SK-N-SH treated with all-trans-retinoic acid at 6 μM for 48 hours (cell line): ENCODE data around the gene EFNB1.

ENCODE experiments used
- ATAC-seq: fragments of 200-7000 bp; cut with Tn5 transposase; 3 replicates; pipeline ENCODE4 v1.9.1; 2020; ENCODE audit warnings: mild to moderate bottlenecking, moderate library complexity
- BACH2 ChIP-seq: fragments of 250-450 bp; sonication (Bioruptor Pico); IDR thresholded peaks from 2 replicates; pipeline ENCODE4 v1.9.0; 2021; ENCODE audit warnings: mild to moderate bottlenecking, borderline replicate concordance
- CSDC2 ChIP-seq: fragments of 250-450 bp; sonication (Bioruptor Pico); IDR thresholded peaks from 2 replicates; pipeline ENCODE4 v1.5.0; 2020; ENCODE audit warnings: mild to moderate bottlenecking, moderate library complexity
- ESRRG ChIP-seq: fragments of 250-450 bp; sonication (Bioruptor Pico); IDR thresholded peaks from 2 replicates; pipeline ENCODE4 v1.6.1; 2021; ENCODE audit warnings: mild to moderate bottlenecking
- GLIS3 ChIP-seq: fragments of 250-450 bp; sonication (Bioruptor Pico); IDR thresholded peaks from 2 replicates; pipeline ENCODE4 v1.5.0; 2020; ENCODE audit warnings: mild to moderate bottlenecking, moderate library complexity
- ISL1 ChIP-seq: fragments of 250-450 bp; sonication (Bioruptor Pico); IDR thresholded peaks from 2 replicates; pipeline ENCODE4 v2.1.2; 2022; ENCODE audit warnings: mild to moderate bottlenecking, moderate library complexity
- OSR1 ChIP-seq: fragments of 250-450 bp; sonication (Bioruptor Pico); IDR thresholded peaks from 2 replicates; pipeline ENCODE4 v1.8.0; 2022; ENCODE audit warnings: moderate library complexity, mild to moderate bottlenecking, inconsistent platforms
- PPARA ChIP-seq: fragments of 250-450 bp; sonication (Bioruptor Pico); IDR thresholded peaks from 2 replicates; pipeline ENCODE4 v1.5.0; 2020; ENCODE audit warnings: mild to moderate bottlenecking, borderline replicate concordance
- RARB ChIP-seq: fragments of 250-450 bp; sonication (Bioruptor Pico); IDR thresholded peaks from 2 replicates; pipeline ENCODE4 v1.8.0; 2021; ENCODE audit warnings: mild to moderate bottlenecking, moderate library complexity
- SNAI2 ChIP-seq: fragments of 250-450 bp; sonication (Bioruptor Pico); IDR thresholded peaks from 2 replicates; pipeline ENCODE4 v1.5.0; 2020; ENCODE audit warnings: mild to moderate bottlenecking, moderate library complexity
- TCF4 ChIP-seq: fragments of 250-450 bp; sonication (Bioruptor Pico); IDR thresholded peaks from 2 replicates; pipeline ENCODE4 v1.8.0; 2021; ENCODE audit warnings: mild to moderate bottlenecking, moderate library complexity, borderline replicate concordance
- TOX ChIP-seq: fragments of 250-450 bp; sonication (Bioruptor Pico); IDR thresholded peaks from 2 replicates; pipeline ENCODE4 v1.8.0; 2021; ENCODE audit warnings: mild to moderate bottlenecking, moderate library complexity, borderline replicate concordance
- ZC3H10 ChIP-seq: fragments of 250-450 bp; sonication (Bioruptor Pico); IDR thresholded peaks from 2 replicates; pipeline ENCODE4 v1.5.1; 2021; ENCODE audit warnings: mild to moderate bottlenecking, moderate library complexity
- ZFP3 ChIP-seq: fragments of 250-450 bp; sonication (Bioruptor Pico); IDR thresholded peaks from 2 replicates; pipeline ENCODE4 v1.5.0; 2020; ENCODE audit warnings: mild to moderate bottlenecking, moderate library complexity
- ZFP30 ChIP-seq: fragments of 450-650 bp; formaldehyde crosslinking; IDR thresholded peaks from 2 replicates; pipeline ENCODE4 v1.5.0; 2022; ENCODE audit warnings: mild to moderate bottlenecking, moderate library complexity
- ZNF565 ChIP-seq: fragments of 450-650 bp; formaldehyde crosslinking; conservative IDR thresholded peaks from 2 replicates; pipeline ENCODE4 v1.5.0; 2020; ENCODE audit warnings: low read depth, mild to moderate bottlenecking, moderate library complexity
- ZNF70 ChIP-seq: fragments of 450-650 bp; formaldehyde crosslinking; IDR thresholded peaks from 2 replicates; pipeline ENCODE4 v1.5.0; 2020; ENCODE audit warnings: mild to moderate bottlenecking, moderate library complexity
- ZNF8 ChIP-seq: fragments of 450-650 bp; formaldehyde crosslinking; IDR thresholded peaks from 2 replicates; pipeline ENCODE4 v1.5.0; 2020; ENCODE audit warnings: mild to moderate bottlenecking, moderate library complexity
- TF ChIP-seq, protein P1 (sequence below): fragments of 250-450 bp; sonication (Bioruptor Pico); IDR thresholded peaks from 2 replicates; pipeline ENCODE4 v1.5.1; 2021; ENCODE audit warnings: mild to moderate bottlenecking, moderate library complexity
- TF ChIP-seq, protein P2 (sequence below): fragments of 250-450 bp; sonication (Bioruptor Pico); IDR thresholded peaks from 2 replicates; pipeline ENCODE4 v1.5.0; 2020; ENCODE audit warnings: mild to moderate bottlenecking, moderate library complexity
- TF ChIP-seq, protein P3 (sequence below): fragments of 250-450 bp; sonication (Bioruptor Pico); IDR thresholded peaks from 2 replicates; pipeline ENCODE4 v1.5.1; 2020; ENCODE audit warnings: low read depth, mild to moderate bottlenecking, moderate library complexity

EFNB1 gene

DNA sequence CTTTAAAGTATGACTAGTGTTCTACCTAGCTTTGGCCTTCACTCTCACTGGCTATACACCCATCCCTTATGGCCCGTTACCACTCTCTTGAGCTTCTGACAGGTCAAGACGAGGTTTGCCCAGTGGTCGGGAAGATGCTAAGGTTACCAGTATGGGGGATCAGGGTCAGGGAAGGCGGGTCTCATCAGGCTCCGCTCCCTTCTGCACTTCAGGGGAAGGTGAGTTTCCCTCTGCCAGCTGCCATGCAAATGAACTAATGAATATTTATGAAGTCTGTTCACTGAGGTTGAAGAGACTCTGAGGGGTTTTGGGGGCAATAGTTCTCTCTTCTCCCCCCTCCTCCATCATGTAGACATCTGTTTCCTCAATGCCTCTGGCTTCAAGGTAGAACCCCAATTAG lies 6.6 kb downstream of the EFNB1 start:
- no peak for ATAC-seq
- no peak for TF ChIP-seq ZNF70 (CRISPR knock-in tag)
- TF ChIP-seq TOX (CRISPR knock-in tag), result no peak
- TF ChIP-seq, protein P1, sequence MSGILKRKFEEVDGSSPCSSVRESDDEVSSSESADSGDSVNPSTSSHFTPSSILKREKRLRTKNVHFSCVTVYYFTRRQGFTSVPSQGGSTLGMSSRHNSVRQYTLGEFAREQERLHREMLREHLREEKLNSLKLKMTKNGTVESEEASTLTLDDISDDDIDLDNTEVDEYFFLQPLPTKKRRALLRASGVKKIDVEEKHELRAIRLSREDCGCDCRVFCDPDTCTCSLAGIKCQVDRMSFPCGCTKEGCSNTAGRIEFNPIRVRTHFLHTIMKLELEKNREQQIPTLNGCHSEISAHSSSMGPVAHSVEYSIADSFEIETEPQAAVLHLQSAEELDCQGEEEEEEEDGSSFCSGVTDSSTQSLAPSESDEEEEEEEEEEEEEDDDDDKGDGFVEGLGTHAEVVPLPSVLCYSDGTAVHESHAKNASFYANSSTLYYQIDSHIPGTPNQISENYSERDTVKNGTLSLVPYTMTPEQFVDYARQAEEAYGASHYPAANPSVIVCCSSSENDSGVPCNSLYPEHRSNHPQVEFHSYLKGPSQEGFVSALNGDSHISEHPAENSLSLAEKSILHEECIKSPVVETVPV (CRISPR knock-in tag), result no peak
- no peak for TF ChIP-seq ZFP30 (CRISPR knock-in tag)
- no peak for TF ChIP-seq PPARA (CRISPR knock-in tag)
- TF ChIP-seq, protein P2, sequence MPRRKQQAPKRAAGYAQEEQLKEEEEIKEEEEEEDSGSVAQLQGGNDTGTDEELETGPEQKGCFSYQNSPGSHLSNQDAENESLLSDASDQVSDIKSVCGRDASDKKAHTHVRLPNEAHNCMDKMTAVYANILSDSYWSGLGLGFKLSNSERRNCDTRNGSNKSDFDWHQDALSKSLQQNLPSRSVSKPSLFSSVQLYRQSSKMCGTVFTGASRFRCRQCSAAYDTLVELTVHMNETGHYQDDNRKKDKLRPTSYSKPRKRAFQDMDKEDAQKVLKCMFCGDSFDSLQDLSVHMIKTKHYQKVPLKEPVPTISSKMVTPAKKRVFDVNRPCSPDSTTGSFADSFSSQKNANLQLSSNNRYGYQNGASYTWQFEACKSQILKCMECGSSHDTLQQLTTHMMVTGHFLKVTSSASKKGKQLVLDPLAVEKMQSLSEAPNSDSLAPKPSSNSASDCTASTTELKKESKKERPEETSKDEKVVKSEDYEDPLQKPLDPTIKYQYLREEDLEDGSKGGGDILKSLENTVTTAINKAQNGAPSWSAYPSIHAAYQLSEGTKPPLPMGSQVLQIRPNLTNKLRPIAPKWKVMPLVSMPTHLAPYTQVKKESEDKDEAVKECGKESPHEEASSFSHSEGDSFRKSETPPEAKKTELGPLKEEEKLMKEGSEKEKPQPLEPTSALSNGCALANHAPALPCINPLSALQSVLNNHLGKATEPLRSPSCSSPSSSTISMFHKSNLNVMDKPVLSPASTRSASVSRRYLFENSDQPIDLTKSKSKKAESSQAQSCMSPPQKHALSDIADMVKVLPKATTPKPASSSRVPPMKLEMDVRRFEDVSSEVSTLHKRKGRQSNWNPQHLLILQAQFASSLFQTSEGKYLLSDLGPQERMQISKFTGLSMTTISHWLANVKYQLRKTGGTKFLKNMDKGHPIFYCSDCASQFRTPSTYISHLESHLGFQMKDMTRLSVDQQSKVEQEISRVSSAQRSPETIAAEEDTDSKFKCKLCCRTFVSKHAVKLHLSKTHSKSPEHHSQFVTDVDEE (CRISPR knock-in tag), result no peak
- TF ChIP-seq CSDC2 (CRISPR knock-in tag), result no peak

DNA sequence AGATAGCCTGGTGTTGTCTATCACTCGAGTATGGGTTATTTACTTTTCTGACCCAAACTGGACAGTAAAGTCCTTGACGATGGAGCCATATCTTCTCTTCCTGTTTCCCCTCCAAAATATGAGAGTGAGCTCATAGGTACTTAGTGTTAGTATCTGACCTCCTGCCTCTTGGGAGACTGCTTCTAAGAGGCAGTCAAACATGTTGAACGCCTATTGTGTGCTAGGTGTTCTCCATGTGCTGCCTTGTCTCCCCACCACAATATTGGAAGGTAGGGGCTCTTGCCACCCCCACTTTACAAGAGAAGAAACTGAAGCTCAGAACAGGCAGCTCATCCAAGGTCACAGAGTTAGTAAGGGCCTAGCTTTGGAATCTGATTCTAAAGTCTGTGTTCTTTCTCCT lies 8.3 kb downstream of the EFNB1 start:
- TF ChIP-seq CSDC2 (CRISPR knock-in tag), result no peak
- TF ChIP-seq ZNF8 (CRISPR knock-in tag), result no peak
- TF ChIP-seq, protein P3, sequence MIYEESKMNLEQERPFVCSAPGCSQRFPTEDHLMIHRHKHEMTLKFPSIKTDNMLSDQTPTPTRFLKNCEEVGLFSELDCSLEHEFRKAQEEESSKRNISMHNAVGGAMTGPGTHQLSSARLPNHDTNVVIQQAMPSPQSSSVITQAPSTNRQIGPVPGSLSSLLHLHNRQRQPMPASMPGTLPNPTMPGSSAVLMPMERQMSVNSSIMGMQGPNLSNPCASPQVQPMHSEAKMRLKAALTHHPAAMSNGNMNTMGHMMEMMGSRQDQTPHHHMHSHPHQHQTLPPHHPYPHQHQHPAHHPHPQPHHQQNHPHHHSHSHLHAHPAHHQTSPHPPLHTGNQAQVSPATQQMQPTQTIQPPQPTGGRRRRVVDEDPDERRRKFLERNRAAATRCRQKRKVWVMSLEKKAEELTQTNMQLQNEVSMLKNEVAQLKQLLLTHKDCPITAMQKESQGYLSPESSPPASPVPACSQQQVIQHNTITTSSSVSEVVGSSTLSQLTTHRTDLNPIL (CRISPR knock-in tag), result no peak
- TF ChIP-seq GLIS3, result no peak
- no peak for TF ChIP-seq ESRRG (CRISPR knock-in tag)
- TF ChIP-seq ZNF70 (CRISPR knock-in tag), result no peak
- ATAC-seq, result no peak

DNA sequence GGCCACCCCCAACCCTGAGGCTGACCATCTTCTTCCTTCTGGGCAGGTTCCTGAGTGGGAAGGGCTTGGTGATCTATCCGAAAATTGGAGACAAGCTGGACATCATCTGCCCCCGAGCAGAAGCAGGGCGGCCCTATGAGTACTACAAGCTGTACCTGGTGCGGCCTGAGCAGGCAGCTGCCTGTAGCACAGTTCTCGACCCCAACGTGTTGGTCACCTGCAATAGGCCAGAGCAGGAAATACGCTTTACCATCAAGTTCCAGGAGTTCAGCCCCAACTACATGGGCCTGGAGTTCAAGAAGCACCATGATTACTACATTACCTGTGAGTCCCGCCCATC lies 9.7 kb downstream of the EFNB1 start:
- TF ChIP-seq ZFP30 (CRISPR knock-in tag) (no peak), ZFP3 (CRISPR knock-in tag) (no peak), OSR1 (no peak), ZNF565 (CRISPR knock-in tag) (no peak), GLIS3 (no peak), SNAI2 (CRISPR knock-in tag) (no peak), ZC3H10 (CRISPR knock-in tag) (no peak), TCF4 (CRISPR knock-in tag) (no peak), ZNF8 (CRISPR knock-in tag) (no peak), BACH2 (CRISPR knock-in tag) (no peak), ZNF70 (CRISPR knock-in tag) (no peak)
- TF ChIP-seq, protein P1 (CRISPR knock-in tag), result no peak
- ATAC-seq, result no peak

DNA sequence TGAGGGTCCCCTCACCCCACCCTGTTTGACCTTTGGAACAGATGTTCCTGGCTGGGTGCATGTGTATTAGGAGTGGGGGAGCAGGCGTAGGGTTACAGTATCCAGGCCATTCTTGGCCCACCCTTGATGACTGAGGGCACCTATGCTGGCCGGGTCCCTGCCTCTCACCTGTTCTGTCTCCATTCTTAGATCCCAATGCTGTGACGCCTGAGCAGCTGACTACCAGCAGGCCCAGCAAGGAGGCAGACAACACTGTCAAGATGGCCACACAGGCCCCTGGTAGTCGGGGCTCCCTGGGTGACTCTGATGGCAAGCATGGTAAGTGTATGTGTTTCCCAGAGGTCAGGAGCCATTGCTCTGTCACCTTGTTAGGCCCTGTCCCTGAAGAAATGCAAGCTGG lies 10.9 kb downstream of the EFNB1 start:
- TF ChIP-seq TCF4 (CRISPR knock-in tag), result no peak
- no peak for TF ChIP-seq OSR1
- TF ChIP-seq SNAI2 (CRISPR knock-in tag), result no peak
- no peak for TF ChIP-seq ISL1 (CRISPR knock-in tag)
- no peak for TF ChIP-seq BACH2 (CRISPR knock-in tag)
- no peak for TF ChIP-seq GLIS3
- no peak for TF ChIP-seq PPARA (CRISPR knock-in tag)
- no peak for TF ChIP-seq CSDC2 (CRISPR knock-in tag)
- no peak for TF ChIP-seq ZNF8 (CRISPR knock-in tag)
- no peak for TF ChIP-seq RARB
- TF ChIP-seq, protein P1 (CRISPR knock-in tag), result no peak
- TF ChIP-seq, protein P3 (CRISPR knock-in tag), result no peak
- no peak for ATAC-seq
